Neural crest cell (in vitro differentiated cells): ENCODE measurements around the gene LRRC75A. TPM values are rescaled to one million over a fixed set of nuclear protein-coding genes. Genes with fewer than 3 reads are reported as not detected.

Experiments used
- DNase-seq: peaks from one replicate; pipeline ENCODE4 v3.0.0; 2021; ENCODE audit warnings: low read depth, mixed read lengths, low spot score
- H3K27ac Mint-ChIP-seq: one replicate; pipeline ENCODE4 v1.8.0; 2021; ENCODE audit warnings: mild to moderate bottlenecking, mixed read lengths; ENCODE audit not compliant: unreplicated experiment
- H3K27me3 Mint-ChIP-seq: 2 replicates; pipeline ENCODE4 v1.8.0; 2021; ENCODE audit warnings: low read depth, mild to moderate bottlenecking, mixed read lengths
- H3K36me3 Mint-ChIP-seq: 2 replicates; pipeline ENCODE4 v1.8.0; 2021; ENCODE audit warnings: low read depth, mild to moderate bottlenecking, mixed read lengths
- H3K4me1 Mint-ChIP-seq: 2 replicates; pipeline ENCODE4 v1.8.0; 2021; ENCODE audit warnings: mixed read lengths
- H3K4me3 Mint-ChIP-seq: one replicate; pipeline ENCODE4 v1.8.0; 2021; ENCODE audit warnings: mild to moderate bottlenecking, mixed read lengths
- H3K9me3 Mint-ChIP-seq: 2 replicates; pipeline ENCODE4 v1.8.0; 2021; ENCODE audit warnings: mixed read lengths
- CTCF ChIP-seq: fragments of 200-600 bp; sonication (generic); conservative IDR thresholded peaks from 2 replicates; pipeline ENCODE4 v1.5.0; 2021; ENCODE audit warnings: antibody characterized with exemption, mild to moderate bottlenecking
- total RNA-seq: library from RNA; stranded (reverse); gene quantifications from 2 replicates; pipeline ENCODE4 v1.2.1, GENCODE V29; 2021

Gene LRRC75A
- total RNA-seq, 1 donor from 2014 or later = 5.6 TPM

- Mint-ChIP-seq H3K27ac (no peak overlapping the region), H3K9me3 (no peaks in the 10 kb centered on the region), H3K4me1 (peaks cover 4% of the 10 kb centered on the region), H3K27me3 (no peaks in the 10 kb centered on the region), H3K4me3 (no peak overlapping the region), H3K36me3 (peaks cover 4% of the 10 kb centered on the region)
- no peak for DNase-seq
- TF ChIP-seq CTCF = peak; percentile 20
Measured at GRCh38 chr17:16463358-16464302, 28.4 kb downstream of the LRRC75A start.

GRCh38 chr17:16462070-16462864, 29.7 kb downstream of the LRRC75A start:
- no peaks in the 10 kb centered on the region for H3K27me3 Mint-ChIP-seq
- H3K4me1 Mint-ChIP-seq = peaks cover 4% of the 10 kb centered on the region
- H3K27ac Mint-ChIP-seq = no peak overlapping the region
- no peak overlapping the region for H3K4me3 Mint-ChIP-seq
- peaks cover 4% of the 10 kb centered on the region for H3K36me3 Mint-ChIP-seq
- DNase-seq = no peak
- H3K9me3 Mint-ChIP-seq = no peaks in the 10 kb centered on the region
- TF ChIP-seq CTCF = no peak

GRCh38 chr17:16461606-16461866, 30.5 kb downstream of the LRRC75A start:
- no peak for DNase-seq
- Mint-ChIP-seq H3K36me3 (peaks cover 4% of the 10 kb centered on the region), H3K27ac (no peak overlapping the region), H3K4me1 (peaks cover 4% of the 10 kb centered on the region), H3K27me3 (no peaks in the 10 kb centered on the region), H3K4me3 (no peak overlapping the region), H3K9me3 (no peaks in the 10 kb centered on the region)
- no peak for TF ChIP-seq CTCF

GRCh38 chr17:16460796-16461605, 31.0 kb downstream of the LRRC75A start:
- TF ChIP-seq CTCF = no peak
- no peak overlapping the region for H3K4me3 Mint-ChIP-seq
- peaks cover 4% of the 10 kb centered on the region for H3K4me1 Mint-ChIP-seq
- H3K9me3 Mint-ChIP-seq = no peaks in the 10 kb centered on the region
- no peak for DNase-seq
- H3K27me3 Mint-ChIP-seq = no peaks in the 10 kb centered on the region
- H3K36me3 Mint-ChIP-seq = peaks cover 4% of the 10 kb centered on the region
- peak overlapping the region; percentile 75 for H3K27ac Mint-ChIP-seq

GRCh38 chr17:16459855-16460550, 32.0 kb downstream of the LRRC75A start:
- Mint-ChIP-seq H3K27ac (no peak overlapping the region), H3K4me1 (peaks cover 4% of the 10 kb centered on the region), H3K4me3 (no peak overlapping the region), H3K36me3 (peaks cover 6% of the 10 kb centered on the region), H3K27me3 (no peaks in the 10 kb centered on the region), H3K9me3 (no peaks in the 10 kb centered on the region)
- no peak for DNase-seq
- no peak for TF ChIP-seq CTCF
